Measurements from ENCODE around the gene RNU6-1. TPM values are rescaled to one million over a fixed set of nuclear protein-coding genes. Genes with fewer than 3 reads are reported as not detected.

The RNU6-1 gene
- total RNA-seq, 1 donor from 2014 or later: not detected

DNA sequence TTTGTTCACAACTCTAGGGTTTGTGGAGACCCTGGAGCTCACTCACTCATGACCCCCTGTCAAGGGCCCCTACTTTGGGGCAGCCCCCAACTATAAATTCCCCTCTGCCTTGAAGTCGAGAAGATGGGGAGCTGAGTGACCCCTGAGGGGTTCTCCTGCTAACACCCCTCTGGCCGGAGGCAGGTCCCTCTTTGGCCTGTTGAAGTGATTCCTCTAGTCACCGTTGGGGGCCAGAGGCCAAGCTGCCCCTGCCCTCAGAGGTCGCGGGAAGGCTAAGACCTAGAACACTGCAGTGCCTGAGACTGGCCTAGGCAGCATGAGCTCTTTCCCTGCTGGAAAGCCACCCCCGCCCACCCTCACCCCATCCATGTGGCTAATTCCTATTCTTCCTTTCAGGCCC, 30.0 kb downstream of the RNU6-1 start:
- intact Hi-C loops (cut with DNase I): no loop called here
- ATAC-seq (ENCODE audit: poor library complexity): no peak

GRCh38 chr15:67809441-67809840, 30.4 kb downstream of the RNU6-1 start:
- no peak for ATAC-seq (ENCODE audit: poor library complexity)
- DNase-seq: no peak
- intact Hi-C loops (cut with DNase I): no loop called here

More for the DNA sequence above, 30.0 kb downstream of the RNU6-1 start:
- DNase-seq: no peak

DNA sequence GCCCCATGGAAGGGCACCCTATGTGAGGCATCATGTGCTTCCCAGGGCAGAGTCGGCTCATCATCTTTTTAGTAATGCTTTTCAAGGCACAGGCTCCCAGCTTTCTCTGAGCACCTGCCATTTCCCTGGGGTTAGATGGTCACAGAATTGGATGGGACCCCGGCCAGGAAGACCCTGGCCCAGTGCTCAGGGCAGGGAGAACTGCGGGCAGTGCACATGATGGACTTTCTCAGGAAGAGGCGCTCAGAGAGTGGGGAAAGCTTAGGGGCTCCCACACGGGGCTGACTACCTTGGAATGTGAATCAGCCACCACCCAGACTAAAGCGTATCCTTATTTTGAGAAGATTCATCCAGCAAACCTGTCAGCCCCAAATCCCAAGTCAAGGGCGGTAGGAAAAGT, 31.0 kb downstream of the RNU6-1 start:
- ATAC-seq (ENCODE audit: poor library complexity) (no peak), DNase-seq (no peak)
- intact Hi-C loops (cut with DNase I): no loop called here

GRCh38 chr15:67807836-67808235, 32.0 kb downstream of the RNU6-1 start:
- DNase-seq (no peak), ATAC-seq (ENCODE audit: poor library complexity) (no peak)
- intact Hi-C loops (cut with DNase I): no loop called here

- intact Hi-C loops (cut with DNase I): no loop called here
- DNase-seq (no peak), ATAC-seq (ENCODE audit: poor library complexity) (no peak)
Measured at GRCh38 chr15:67807141-67807540, 32.7 kb downstream of the RNU6-1 start.

GRCh38 chr15:67806536-67806935, 33.3 kb downstream of the RNU6-1 start:
- ATAC-seq (ENCODE audit: poor library complexity): no peak
- DNase-seq: no peak
- intact Hi-C loops (cut with DNase I): no loop called here

DNA sequence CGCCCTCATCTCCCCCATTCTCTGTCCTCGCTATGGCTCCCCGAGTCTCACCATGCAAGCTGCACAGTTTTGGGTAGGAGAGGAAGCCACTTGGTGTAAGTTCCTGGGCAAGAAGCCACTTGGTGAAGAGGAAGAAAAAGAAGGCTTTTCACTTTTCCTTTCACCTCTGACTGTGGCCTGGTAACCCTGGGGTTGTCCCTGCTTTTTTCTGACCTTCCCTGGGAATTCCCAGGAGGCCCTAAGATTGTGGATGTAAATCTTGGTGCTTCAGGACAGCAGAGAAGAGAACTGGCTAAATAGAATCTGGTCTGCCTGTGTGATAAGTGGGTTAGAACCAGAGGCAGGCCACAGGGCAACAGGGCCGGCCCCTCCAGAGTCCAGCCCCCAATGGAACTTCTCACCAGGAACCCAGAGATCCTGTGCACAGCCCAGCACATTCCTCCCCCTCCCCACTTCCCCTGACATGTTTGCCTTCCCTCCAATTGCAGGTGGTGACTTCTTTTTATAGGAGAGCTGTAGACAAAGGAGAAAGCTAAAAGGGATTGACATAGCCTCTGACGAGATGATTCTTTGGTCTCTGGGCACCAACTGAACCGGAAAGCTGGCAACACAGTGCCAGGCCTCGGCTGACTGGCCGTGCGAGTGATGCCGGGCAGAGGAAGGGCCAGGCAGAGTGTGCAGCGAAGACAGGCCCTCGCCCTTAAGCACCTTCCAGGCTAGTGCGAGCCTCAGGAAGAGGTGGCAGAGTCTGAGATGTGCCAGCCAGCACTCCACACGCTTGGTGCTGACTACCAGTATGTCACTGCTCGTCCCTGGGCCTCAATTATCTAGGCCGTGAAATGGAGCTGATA, 34.0 kb downstream of the RNU6-1 start:
- no peak for ATAC-seq (ENCODE audit: poor library complexity)

GRCh38 chr15:67805008-67805665, 34.7 kb downstream of the RNU6-1 start:
- intact Hi-C loops (cut with DNase I): no loop called here
- no peak for ATAC-seq (ENCODE audit: poor library complexity)

More for the DNA sequence above, 34.0 kb downstream of the RNU6-1 start:
- intact Hi-C loops (cut with DNase I): no loop called here
- DNase-seq: no peak

DNA sequence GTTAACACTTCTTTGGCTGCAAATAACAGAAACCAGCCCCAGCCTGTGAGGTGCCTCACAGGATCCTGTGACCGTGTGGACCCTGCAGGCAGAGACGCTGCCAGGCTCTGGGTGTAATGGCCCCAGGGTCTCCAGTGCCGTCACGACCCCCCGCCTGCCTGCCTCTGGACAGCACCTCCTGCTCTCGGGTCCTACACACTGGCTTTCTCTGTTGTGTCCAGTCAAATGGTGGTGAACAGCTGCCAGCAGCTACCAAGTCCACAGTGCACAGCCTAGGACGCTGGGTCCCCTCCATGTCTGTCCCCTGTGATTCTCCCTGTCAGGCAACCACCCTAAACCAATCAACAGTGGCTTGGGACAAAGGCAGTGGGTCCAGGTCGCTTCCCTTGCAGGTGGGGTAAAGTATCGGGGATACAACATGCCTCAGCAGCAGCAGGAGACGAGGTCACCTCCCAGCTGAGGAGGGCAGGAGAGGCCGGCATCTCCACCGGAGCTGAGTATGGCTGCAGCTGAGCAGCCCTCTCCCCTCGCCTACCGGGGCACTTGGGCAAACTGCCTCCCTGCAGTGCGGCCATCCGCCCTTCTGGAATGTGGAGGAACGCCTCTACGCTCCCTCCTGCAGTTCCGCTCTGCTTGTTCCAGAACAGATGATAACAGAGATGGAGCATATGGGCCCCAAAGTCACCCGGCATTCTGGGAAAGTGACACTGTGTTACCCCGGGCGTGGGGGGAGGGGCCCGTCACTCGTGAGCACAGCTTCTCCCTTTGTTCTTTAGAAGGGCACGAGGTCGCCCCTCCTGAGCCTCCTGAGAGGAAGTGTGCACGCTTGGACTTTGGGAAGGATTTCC, 35.6 kb downstream of the RNU6-1 start:
- ATAC-seq (ENCODE audit: poor library complexity) (no peak), DNase-seq (no peak)
- intact Hi-C loops (cut with DNase I): no loop called here

More at GRCh38 chr15:67805008-67805665, 34.7 kb downstream of the RNU6-1 start:
- no peak for DNase-seq

GRCh38 chr15:67803299-67803698, 36.5 kb downstream of the RNU6-1 start:
- intact Hi-C loops (cut with DNase I): no loop called here
- DNase-seq: no peak
- no peak for ATAC-seq (ENCODE audit: poor library complexity)

DNA sequence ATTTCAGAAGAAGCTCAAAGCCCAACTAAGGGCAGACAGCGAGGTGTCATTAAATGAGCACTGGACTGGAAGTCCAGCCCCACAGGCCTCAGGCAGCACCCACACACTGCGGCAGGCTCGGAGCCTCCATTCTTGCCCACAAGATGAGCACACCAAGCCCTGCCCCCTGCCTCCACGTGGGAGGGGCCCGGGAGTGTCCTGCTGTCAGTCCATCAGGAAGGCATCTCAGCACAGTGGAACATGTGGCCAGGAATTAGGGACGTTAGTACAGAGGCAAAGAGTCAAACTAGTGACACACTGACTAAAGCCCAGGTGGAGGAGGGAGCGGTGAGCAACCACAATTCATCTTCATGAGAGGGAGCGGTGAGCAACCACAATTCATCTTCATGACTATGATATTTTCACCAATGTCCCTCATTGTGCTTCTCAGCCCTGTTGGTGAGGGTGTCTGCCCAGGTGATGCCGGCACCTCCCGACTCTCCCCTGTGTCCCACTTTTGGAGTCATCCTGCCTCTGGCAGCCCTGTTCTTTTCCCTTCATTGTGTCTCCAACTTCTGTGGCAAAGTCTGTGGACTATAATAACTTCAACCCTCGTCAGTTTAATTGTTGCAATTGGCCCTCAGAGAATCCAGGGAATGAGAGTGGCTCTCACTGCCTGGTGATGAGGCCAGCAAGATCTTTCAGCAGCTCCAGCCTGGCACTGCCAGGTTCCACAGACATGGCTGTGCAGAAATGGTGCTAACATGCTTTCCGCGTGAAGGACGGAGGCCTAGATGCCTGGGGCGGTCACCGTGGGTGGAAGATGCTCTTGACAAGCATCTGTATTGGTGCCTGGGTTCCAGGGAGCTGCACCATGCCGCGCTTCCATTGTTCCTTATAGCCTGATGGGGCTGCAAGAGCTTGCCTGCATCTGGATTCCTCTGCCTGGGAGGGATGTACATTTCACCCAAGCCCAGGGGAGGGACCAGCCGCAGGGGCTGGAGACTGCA, 37.6 kb downstream of the RNU6-1 start:
- ATAC-seq (ENCODE audit: poor library complexity) (no peak), DNase-seq (no peak)
- intact Hi-C loops (cut with DNase I): no loop called here

GRCh38 chr15:67801142-67801541, 38.7 kb downstream of the RNU6-1 start:
- intact Hi-C loops (cut with DNase I): no loop called here
- ATAC-seq (ENCODE audit: poor library complexity) (no peak), DNase-seq (no peak)

DNA sequence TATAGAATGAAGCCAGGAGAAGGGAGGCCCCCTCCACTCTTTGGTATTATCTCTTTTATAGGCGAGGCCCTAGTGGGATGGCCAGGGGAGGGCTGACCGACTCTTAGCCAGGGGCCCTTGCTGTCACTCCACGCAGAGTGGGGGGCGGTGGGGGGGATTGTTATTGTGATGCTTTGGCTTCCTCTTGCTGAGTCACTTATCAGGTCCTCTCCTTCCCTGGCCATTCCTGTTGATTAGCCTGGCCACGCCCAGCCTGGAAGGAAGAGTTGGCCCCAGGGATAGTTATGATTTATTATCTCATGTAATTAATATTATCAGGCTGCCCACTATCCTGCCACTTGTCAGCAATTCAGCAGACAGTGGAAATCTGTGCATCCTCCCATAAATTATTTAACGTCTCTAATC, 40.0 kb downstream of the RNU6-1 start:
- DNase-seq: no peak
- no peak for ATAC-seq (ENCODE audit: poor library complexity)
- intact Hi-C loops (cut with DNase I): no loop called here

- ATAC-seq (ENCODE audit: poor library complexity) (no peak), DNase-seq (no peak)
- intact Hi-C loops (cut with DNase I): no loop called here
Measured at GRCh38 chr15:67796196-67797127, 43.4 kb downstream of the RNU6-1 start.

DNA sequence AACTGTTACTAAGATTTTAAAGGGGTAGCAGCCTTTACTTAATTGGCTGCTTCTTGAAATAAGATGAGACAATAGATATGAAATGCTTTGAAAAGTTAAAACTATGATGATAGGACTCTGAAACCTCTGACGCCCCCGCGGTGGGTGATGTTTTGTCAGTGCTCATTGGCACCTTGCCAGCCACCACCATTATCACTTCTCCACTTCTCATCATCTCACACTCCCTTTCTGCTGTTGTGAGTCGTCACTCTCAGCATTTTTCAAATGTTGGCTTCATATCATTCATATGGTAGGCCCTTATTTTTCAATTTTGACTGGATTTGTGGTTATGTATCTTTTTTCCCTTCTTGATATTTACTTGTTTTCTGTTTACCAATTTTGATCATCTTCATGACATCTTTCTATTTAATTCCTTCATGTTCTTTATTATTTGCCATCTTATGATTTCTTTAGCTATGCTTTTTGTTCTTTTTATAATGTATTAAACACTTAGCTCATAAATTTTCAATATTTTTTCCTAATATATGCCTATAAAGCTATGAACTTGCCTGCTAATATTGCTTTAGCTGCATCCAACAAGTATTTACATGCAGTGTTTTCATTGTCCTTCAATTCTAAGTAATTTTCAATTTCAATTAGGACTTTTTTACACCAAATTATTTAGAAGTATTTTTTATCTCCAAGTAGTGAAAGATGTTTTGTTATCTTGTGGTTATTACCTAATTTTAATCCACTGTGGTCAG, 44.8 kb downstream of the RNU6-1 start:
- ATAC-seq (ENCODE audit: poor library complexity) (no peak), DNase-seq (no peak)
- intact Hi-C loops (cut with DNase I): no loop called here

- intact Hi-C loops (cut with DNase I): no loop called here
- DNase-seq (no peak), ATAC-seq (ENCODE audit: poor library complexity) (no peak)
Measured at GRCh38 chr15:67792250-67792942, 47.4 kb downstream of the RNU6-1 start.
